A549 (cell line): ENCODE results near the gene FAM53B. TPM values are rescaled to one million over a fixed set of nuclear protein-coding genes. Genes with fewer than 3 reads are reported as not detected.

ENCODE experiments used
- ATAC-seq, 2 experiments: fragments of 200-7000 bp in 1 of 2; fragments of >200 bp in 1 of 2; cut with Nextera tagmentation in 1 of 2; cut with Tn5 transposase in 1 of 2; 3 replicates each; pipeline versions ENCODE4 v1.8.0 to v1.9.1; 2018 to 2020; ENCODE audit warnings: mild to moderate bottlenecking in 1 of 2, moderate library complexity in 1 of 2
- CTCF ChIA-PET: fragments of 300-600 bp; sonication (Branson Sonifier 250); formaldehyde crosslinking; extraction: SDS; loops from one replicate; lab custom pipeline; 2021; ENCODE audit warnings: antibody characterized with exemption, inconsistent platforms; lab: Yijun Ruan, JAX
- POLR2A ChIA-PET: fragments of 350-600 bp; formaldehyde crosslinking; extraction: SDS; loops from one replicate; lab custom pipeline; 2021; ENCODE audit warnings: antibody characterized with exemption, inconsistent platforms; lab: Yijun Ruan, JAX
- DNase-seq, 2 experiments: peaks; one replicate each; pipeline versions ENCODE4 v3.0.0 to v3.0.0-alpha.2; 2011 to 2016; ENCODE audit warnings: low read depth in 1 of 2, low spot score in 1 of 2
- FAIRE-seq: peaks from 2 replicates; lab custom pipeline; 2011; peaks lifted over from hg19 to GRCh38; lab: Jason Lieb, UNC
- H3K27ac ChIP-seq, 2 experiments: fragments of >200 bp; sonication (Bioruptor Twin); formaldehyde crosslinking; 3 replicates each; pipeline ENCODE4 v1.5.1; 2016 to 2017
- H3K4me1 ChIP-seq: fragments of >200 bp; sonication (Bioruptor Twin); formaldehyde crosslinking; 3 replicates; pipeline ENCODE4 v1.6.1; 2016
- H3K4me2 ChIP-seq: fragments of >200 bp; sonication (Bioruptor Twin); formaldehyde crosslinking; 3 replicates; pipeline ENCODE4 v1.6.1; 2016
- H3K4me3 ChIP-seq: fragments of >200 bp; sonication (Bioruptor Twin); formaldehyde crosslinking; 3 replicates; pipeline ENCODE4 v1.5.1; 2016
- H3K9me3 ChIP-seq: fragments of >200 bp; sonication (Bioruptor Twin); formaldehyde crosslinking; 3 replicates; pipeline ENCODE4 v1.6.1; 2016
- ATOH8 ChIP-seq: fragments of 250-450 bp; sonication (Bioruptor Pico); IDR thresholded peaks from 2 replicates; pipeline ENCODE4 v1.5.0; 2020; ENCODE audit warnings: low read depth, mild to moderate bottlenecking, moderate library complexity
- BHLHE40 ChIP-seq: IDR thresholded peaks from 2 replicates; pipeline ENCODE4 v1.6.1; 2012; ENCODE audit warnings: low read depth, low read length, inconsistent platforms
- CBX2 ChIP-seq: fragments of 200-600 bp; sonication (generic); IDR thresholded peaks from 2 replicates; pipeline ENCODE4 v1.6.1; 2016; ENCODE audit warnings: low read depth, mild to moderate bottlenecking, borderline replicate concordance
- CEBPB ChIP-seq, 2 experiments: fragments of >200 bp in 1 of 2; sonication (Bioruptor Twin) in 1 of 2; formaldehyde crosslinking in 1 of 2; IDR thresholded peaks; 2 replicates each; pipeline ENCODE4 v1.6.1; 2012 to 2016
- CHD2 ChIP-seq: fragments of 150-350 bp; IDR thresholded peaks from 2 replicates; pipeline ENCODE4 v1.6.1; 2014; ENCODE audit warnings: low read length; ENCODE audit not compliant: partially characterized antibody
- CTCF ChIP-seq: fragments of >200 bp; sonication (Bioruptor Twin); formaldehyde crosslinking; IDR thresholded peaks from 3 replicates; pipeline ENCODE4 v1.5.1; 2016
- EHF ChIP-seq: fragments of 250-450 bp; sonication (Bioruptor Pico); IDR thresholded peaks from 2 replicates; pipeline ENCODE4 v1.5.0; 2020; ENCODE audit warnings: mild to moderate bottlenecking
- EHMT2 ChIP-seq: fragments of 200-600 bp; sonication (generic); IDR thresholded peaks from 2 replicates; pipeline ENCODE4 v1.6.1; 2016; ENCODE audit warnings: antibody characterized with exemption, low read depth, mild to moderate bottlenecking, moderate library complexity
- ELK1 ChIP-seq: fragments of 150-350 bp; IDR thresholded peaks from 2 replicates; pipeline ENCODE4 v1.6.1; 2014; ENCODE audit warnings: low read depth, mild to moderate bottlenecking, low read length
- EP300 ChIP-seq, 2 experiments: fragments of >200 bp; sonication (Bioruptor Twin); formaldehyde crosslinking; IDR thresholded peaks; 2 replicates in 1 of 2; 3 replicates in 1 of 2; pipeline ENCODE4 v1.6.1; 2016 to 2017
- ESRRA ChIP-seq: fragments of 150-350 bp; IDR thresholded peaks from 2 replicates; pipeline ENCODE4 v1.6.1; 2014; ENCODE audit warnings: mild to moderate bottlenecking, low read length, borderline replicate concordance
- GATA3 ChIP-seq: IDR thresholded peaks from 2 replicates; pipeline ENCODE4 v1.6.1; 2012; ENCODE audit warnings: borderline replicate concordance
- HES2 ChIP-seq: fragments of >200 bp; sonication (Bioruptor Twin); formaldehyde crosslinking; IDR thresholded peaks from 2 replicates; pipeline ENCODE4 v1.6.1; 2016
- HEYL ChIP-seq: fragments of 250-450 bp; sonication (Bioruptor Pico); IDR thresholded peaks from 2 replicates; pipeline ENCODE4 v1.8.0; 2021; ENCODE audit warnings: mild to moderate bottlenecking, moderate library complexity
- HOXA7 ChIP-seq: fragments of 250-450 bp; sonication (Bioruptor Pico); IDR thresholded peaks from 2 replicates; pipeline ENCODE4 v1.5.0; 2020; ENCODE audit warnings: mild to moderate bottlenecking, moderate library complexity
- HOXB5 ChIP-seq: fragments of 250-450 bp; sonication (Bioruptor Pico); IDR thresholded peaks from 2 replicates; pipeline ENCODE4 v1.5.0; 2020; ENCODE audit warnings: mild to moderate bottlenecking, moderate library complexity
- KDM1A ChIP-seq: fragments of 200-600 bp; sonication (generic); IDR thresholded peaks from 2 replicates; pipeline ENCODE4 v1.6.1; 2016; ENCODE audit warnings: low read depth, mild to moderate bottlenecking
- KDM5A ChIP-seq: fragments of 200-600 bp; sonication (generic); IDR thresholded peaks from 2 replicates; pipeline ENCODE4 v1.6.1; 2016; ENCODE audit warnings: antibody characterized with exemption, mild to moderate bottlenecking
- MAFK ChIP-seq: fragments of 450-650 bp; IDR thresholded peaks from 2 replicates; pipeline ENCODE4 v1.6.1; 2014; ENCODE audit not compliant: partially characterized antibody
- MYC ChIP-seq: IDR thresholded peaks from 2 replicates; pipeline ENCODE4 v1.6.1; 2012; ENCODE audit warnings: mild to moderate bottlenecking, inconsistent platforms, low read length, improper control_type of control experiment, borderline replicate concordance
- NFE2L2 ChIP-seq: fragments of 150-350 bp; conservative IDR thresholded peaks from 2 replicates; pipeline ENCODE4 v1.6.1; 2014; ENCODE audit warnings: low read length
- NPAS2 ChIP-seq: fragments of 250-450 bp; sonication (Bioruptor Pico); IDR thresholded peaks from 2 replicates; pipeline ENCODE4 v1.8.0; 2022; ENCODE audit warnings: mild to moderate bottlenecking, moderate library complexity, borderline replicate concordance
- NR3C1 ChIP-seq: fragments of >200 bp; sonication (Bioruptor Twin); formaldehyde crosslinking; IDR thresholded peaks from 3 replicates; pipeline ENCODE4 v1.6.1; 2017
- POLR2AphosphoS2 ChIP-seq: conservative IDR thresholded peaks from 2 replicates; pipeline ENCODE4 v1.6.1; 2012; ENCODE audit warnings: low read length, improper control_type of control experiment, inconsistent platforms
- RAD21 ChIP-seq, 2 experiments: fragments of >200 bp in 1 of 2; sonication (Bioruptor Twin) in 1 of 2; formaldehyde crosslinking in 1 of 2; IDR thresholded peaks in 1 of 2; conservative IDR thresholded peaks in 1 of 2; 2 replicates in 1 of 2; 3 replicates in 1 of 2; pipeline ENCODE4 v1.6.1; 2012 to 2018; ENCODE audit warnings: inconsistent platforms in 1 of 2
- RFX5 ChIP-seq: fragments of 450-650 bp; IDR thresholded peaks from 2 replicates; pipeline ENCODE4 v1.7.1; 2014; ENCODE audit warnings: antibody characterized with exemption, mild to moderate bottlenecking, moderate library complexity
- SREBF2 ChIP-seq: fragments of 450-650 bp; IDR thresholded peaks from 2 replicates; pipeline ENCODE4 v1.6.1; 2014; ENCODE audit warnings: mild to moderate bottlenecking, moderate library complexity
- USF2 ChIP-seq: fragments of 450-650 bp; IDR thresholded peaks from 2 replicates; pipeline ENCODE4 v1.6.1; 2014; ENCODE audit warnings: antibody characterized with exemption
- ZC3H11A ChIP-seq: fragments of 450-650 bp; IDR thresholded peaks from 2 replicates; pipeline ENCODE4 v1.6.1; 2014; ENCODE audit warnings: antibody characterized with exemption, mild to moderate bottlenecking
- ZFP36 ChIP-seq: fragments of 450-650 bp; IDR thresholded peaks from 2 replicates; pipeline ENCODE4 v1.6.1; 2014; ENCODE audit warnings: borderline replicate concordance; ENCODE audit not compliant: partially characterized antibody
- ZNF302 ChIP-seq: fragments of 250-450 bp; sonication (Bioruptor Pico); IDR thresholded peaks from 2 replicates; pipeline ENCODE4 v1.9.0; 2021; ENCODE audit warnings: inconsistent platforms, mild to moderate bottlenecking, moderate library complexity
- WGBS: methylation state at CpG from one replicate; pipeline ENCODE4 v1.1.6; 2017; ENCODE audit errors: missing lambda C conversion rate; 5-methylcytosine and 5-hydroxymethylcytosine counted together
- polyA plus RNA-seq, 4 experiments: library from polyadenylated mRNA; depleted of rRNA in 3 of 4; stranded (reverse); fragments of >200 nt; fragmentation: RNase III in 1 of 4; extraction: RNeasy Plus Mini Kit Qiagen cat#74134 plus additional on column Dnase treatment in 1 of 4; gene quantifications; 2 replicates in 3 of 4; 3 replicates in 1 of 4; pipeline ENCODE4 v1.2.3, GENCODE V29; 2011 to 2017

Gene FAM53B
- polyA plus RNA-seq, 2 of the 4 experiments (the other 2 are of a cell fraction), result 5.1 to 8.5 TPM

- H3K4me2 ChIP-seq, result no peak overlapping the region
- no peaks in the 10 kb centered on the region for H3K4me1 ChIP-seq
- no peak for FAIRE-seq
- no peak for TF ChIP-seq ESRRA
- TF ChIP-seq HOXA7 (CRISPR knock-in tag), result no peak
- TF ChIP-seq ZC3H11A, result no peak
- TF ChIP-seq CEBPB (IDR thresholded peaks at IDR 0.05), result no peak
- TF ChIP-seq KDM5A, result no peak
- no peak for TF ChIP-seq KDM1A
- no peak for TF ChIP-seq POLR2AphosphoS2
- no peak for TF ChIP-seq ZNF302 (CRISPR knock-in tag)
- TF ChIP-seq HES2, result no peak
- TF ChIP-seq SREBF2, result no peak
- no peak for TF ChIP-seq ELK1
- no peak for TF ChIP-seq BHLHE40
- no peak for TF ChIP-seq ATOH8
- TF ChIP-seq EHMT2, result no peak
- TF ChIP-seq EHF (CRISPR knock-in tag), result no peak
- TF ChIP-seq HEYL, result no peak
- TF ChIP-seq, all 56 proteins: peak for 0
- ChIA-PET POLR2A (no interaction called here), CTCF (interaction anchor here (1.3 kb wide), 1 partner anchor 12 kb away, joined by 3 read pairs; no protein-coding TSS in a partner anchor)
- ATAC-seq (no peak), DNase-seq (no peak)
- 94% methylated on average over 32 of the region's 36 CpGs for WGBS
- H3K9me3 ChIP-seq, result no peaks in the 10 kb centered on the region
- H3K27ac ChIP-seq, result no peak overlapping the region
- H3K4me3 ChIP-seq, result no peak overlapping the region
These were observed 62.3 kb downstream of the FAM53B start for GRCh38 chr10:124681626-124682552.

GRCh38 chr10:124681091-124681490 is 63.1 kb downstream of the FAM53B start:
- CTCF ChIA-PET, result no interaction called here
- H3K27ac ChIP-seq, result no peak overlapping the region
- TF ChIP-seq ZFP36, result no peak
- TF ChIP-seq RAD21 (conservative IDR thresholded peaks at IDR 0.05 in 1 of 2, IDR thresholded peaks at IDR 0.05 in 1 of 2), result no peak
- no peak for TF ChIP-seq GATA3
- no peak for TF ChIP-seq EP300 (IDR thresholded peaks at IDR 0.05)
- no peak for TF ChIP-seq EHF (CRISPR knock-in tag)
- TF ChIP-seq CBX2, result no peak
- TF ChIP-seq EHMT2, result no peak
- TF ChIP-seq MAFK, result no peak
- no peak for TF ChIP-seq NR3C1
- no peak for TF ChIP-seq MYC
- TF ChIP-seq NPAS2 (CRISPR knock-in tag), result no peak
- no peak for TF ChIP-seq SREBF2
- TF ChIP-seq RFX5, result no peak
- TF ChIP-seq CTCF, result no peak
- no peak for TF ChIP-seq USF2
- TF ChIP-seq HOXA7 (CRISPR knock-in tag), result no peak
- no peak for TF ChIP-seq NFE2L2
- no peak for TF ChIP-seq HOXB5 (CRISPR knock-in tag)
- no peak for TF ChIP-seq CHD2
- H3K9me3 ChIP-seq, result no peaks in the 10 kb centered on the region
- FAIRE-seq (no peak), ATAC-seq (no peak), DNase-seq (no peak)
- WGBS, result 98% methylated on average over 5 of the region's 5 CpGs
- H3K4me2 ChIP-seq, result no peak overlapping the region
- no peaks in the 10 kb centered on the region for H3K4me1 ChIP-seq
- H3K4me3 ChIP-seq, result no peak overlapping the region
- POLR2A ChIA-PET, result no interaction called here
